Measurements from ENCODE around the gene MAP2K4.

Gene MAP2K4

GRCh38 chr17:12180644-12181261, 160.1 kb downstream of the MAP2K4 start:
- peak; percentile 81 for TF ChIP-seq CTCF (IDR thresholded peaks at IDR 0.05; ENCODE audit: extremely low read depth, insufficient read depth, missing control alignments)
- in situ Hi-C loops (cut with MboI; ENCODE audit: low pct_unique_long_range_greater_than_20kb, low sequenced_read_pairs, unreplicated experiment) = loop anchor here (25.0 kb wide), 1 partner anchor 832 kb away; the partner anchor contains the start of gene ELAC2
- peak; percentile 56 for DNase-seq (ENCODE audit: low spot score)

- no peak for TF ChIP-seq CTCF (IDR thresholded peaks at IDR 0.05; ENCODE audit: extremely low read depth, insufficient read depth, missing control alignments)
These were observed 167.0 kb downstream of the MAP2K4 start for GRCh38 chr17:12187658-12188057.

GRCh38 chr17:12193144-12193735, 172.6 kb downstream of the MAP2K4 start:
- no peak for TF ChIP-seq CTCF (IDR thresholded peaks at IDR 0.05; ENCODE audit: extremely low read depth, insufficient read depth, missing control alignments)

More at GRCh38 chr17:12187658-12188057, 167.0 kb downstream of the MAP2K4 start:
- in situ Hi-C loops (cut with MboI; ENCODE audit: low pct_unique_long_range_greater_than_20kb, low sequenced_read_pairs, unreplicated experiment) = loop anchor here (25.0 kb wide), 1 partner anchor 825 kb away; the partner anchor contains the start of gene ELAC2
- no peak for DNase-seq (ENCODE audit: low spot score)

More at GRCh38 chr17:12193144-12193735, 172.6 kb downstream of the MAP2K4 start:
- DNase-seq (ENCODE audit: low spot score) = no peak
- in situ Hi-C loops (cut with MboI; ENCODE audit: low pct_unique_long_range_greater_than_20kb, low sequenced_read_pairs, unreplicated experiment) = loop anchor here (25.0 kb wide), 1 partner anchor 819 kb away; the partner anchor contains the start of gene ELAC2

All from GM13977 (cell line).